Measurements from ENCODE around the gene LIMCH1.

DNA sequence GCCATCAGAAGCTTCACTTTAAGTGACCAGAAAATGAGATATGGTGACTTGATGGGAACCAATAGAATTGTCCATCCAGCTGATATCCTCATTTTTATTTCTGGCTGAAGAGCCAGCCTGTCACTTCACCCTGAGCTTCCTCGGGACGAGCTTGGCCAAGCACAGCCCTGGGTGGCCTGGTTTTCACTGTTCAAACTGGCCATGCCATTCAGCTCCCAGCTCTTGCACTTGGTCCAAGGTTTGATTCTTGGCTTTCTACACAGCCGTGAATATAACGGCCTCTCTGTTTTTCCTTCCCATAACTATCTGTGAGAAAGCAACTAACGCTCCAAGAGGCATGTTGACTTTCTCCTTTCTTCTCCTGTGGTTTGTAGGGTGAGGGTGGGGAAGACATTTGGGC, 71.9 kb downstream of the LIMCH1 start:
- TF ChIP-seq EZH2 (IDR thresholded peaks at IDR 0.05; ENCODE audit: low read depth, low read length, severe bottlenecking), result no peak
- TF ChIP-seq POLR2A (IDR thresholded peaks at IDR 0.05; ENCODE audit: control extremely low read depth in 1 of 2, low read depth in 2 of 2, low read length in 2 of 2), result no peak
- TF ChIP-seq, protein P1, sequence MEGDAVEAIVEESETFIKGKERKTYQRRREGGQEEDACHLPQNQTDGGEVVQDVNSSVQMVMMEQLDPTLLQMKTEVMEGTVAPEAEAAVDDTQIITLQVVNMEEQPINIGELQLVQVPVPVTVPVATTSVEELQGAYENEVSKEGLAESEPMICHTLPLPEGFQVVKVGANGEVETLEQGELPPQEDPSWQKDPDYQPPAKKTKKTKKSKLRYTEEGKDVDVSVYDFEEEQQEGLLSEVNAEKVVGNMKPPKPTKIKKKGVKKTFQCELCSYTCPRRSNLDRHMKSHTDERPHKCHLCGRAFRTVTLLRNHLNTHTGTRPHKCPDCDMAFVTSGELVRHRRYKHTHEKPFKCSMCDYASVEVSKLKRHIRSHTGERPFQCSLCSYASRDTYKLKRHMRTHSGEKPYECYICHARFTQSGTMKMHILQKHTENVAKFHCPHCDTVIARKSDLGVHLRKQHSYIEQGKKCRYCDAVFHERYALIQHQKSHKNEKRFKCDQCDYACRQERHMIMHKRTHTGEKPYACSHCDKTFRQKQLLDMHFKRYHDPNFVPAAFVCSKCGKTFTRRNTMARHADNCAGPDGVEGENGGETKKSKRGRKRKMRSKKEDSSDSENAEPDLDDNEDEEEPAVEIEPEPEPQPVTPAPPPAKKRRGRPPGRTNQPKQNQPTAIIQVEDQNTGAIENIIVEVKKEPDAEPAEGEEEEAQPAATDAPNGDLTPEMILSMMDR (IDR thresholded peaks at IDR 0.05; ENCODE audit: control extremely low read depth in 1 of 3, insufficient read depth in 1 of 3, low read depth in 1 of 3, low read length in 3 of 3), result no peak
- TF ChIP-seq SIN3A (conservative IDR thresholded peaks at IDR 0.05 in 1 of 2, IDR thresholded peaks at IDR 0.05 in 1 of 2; ENCODE audit: low read depth in 1 of 2, low read length in 2 of 2), result no peak
- no peak for TF ChIP-seq JUN (IDR thresholded peaks at IDR 0.05; ENCODE audit: low read depth, low read length)
- no peak for TF ChIP-seq KDM1A (IDR thresholded peaks at IDR 0.05; ENCODE audit: borderline replicate concordance, low read length)
